GM13976 (cell line): Measurements from ENCODE around the gene TLN1.

ENCODE experiments used
- DNase-seq: peaks from one replicate; pipeline ENCODE4 v3.0.0; 2012; ENCODE audit warnings: low spot score
- in situ Hi-C: fragments of 300-500 bp; cut with MboI; formaldehyde crosslinking; loops from one replicate; pipeline ENCODE4 v1.12.0; 2022; ENCODE audit warnings: low sequenced_read_pairs, mixed read lengths, inconsistent platforms; ENCODE audit not compliant: unreplicated experiment
- TF ChIP-seq, protein P1 (sequence below): IDR thresholded peaks from 2 replicates; pipeline ENCODE4 v1.5.1; 2012; ENCODE audit warnings: borderline replicate concordance, mild to moderate bottlenecking; ENCODE audit not compliant: insufficient read depth; ENCODE audit errors: extremely low read depth, missing control alignments, control extremely low read depth

The TLN1 gene

DNA sequence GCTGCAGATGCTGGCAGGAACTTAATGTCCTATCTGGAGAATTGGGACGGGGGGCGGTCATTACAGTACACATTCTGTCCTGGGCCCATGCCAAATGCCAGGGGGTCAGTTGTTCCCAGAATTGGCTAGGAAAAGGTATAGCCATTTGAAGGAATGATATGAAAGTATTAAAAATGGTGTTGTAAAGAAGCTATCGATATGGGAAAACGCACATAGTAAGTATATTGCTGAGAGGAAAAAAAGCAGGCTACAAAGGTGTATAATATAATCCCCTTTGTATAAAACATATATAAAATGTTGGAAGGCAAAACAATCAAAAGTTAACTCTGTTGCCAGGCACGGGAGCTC is 66.5 kb downstream of the TLN1 start:
- TF ChIP-seq, protein P1, sequence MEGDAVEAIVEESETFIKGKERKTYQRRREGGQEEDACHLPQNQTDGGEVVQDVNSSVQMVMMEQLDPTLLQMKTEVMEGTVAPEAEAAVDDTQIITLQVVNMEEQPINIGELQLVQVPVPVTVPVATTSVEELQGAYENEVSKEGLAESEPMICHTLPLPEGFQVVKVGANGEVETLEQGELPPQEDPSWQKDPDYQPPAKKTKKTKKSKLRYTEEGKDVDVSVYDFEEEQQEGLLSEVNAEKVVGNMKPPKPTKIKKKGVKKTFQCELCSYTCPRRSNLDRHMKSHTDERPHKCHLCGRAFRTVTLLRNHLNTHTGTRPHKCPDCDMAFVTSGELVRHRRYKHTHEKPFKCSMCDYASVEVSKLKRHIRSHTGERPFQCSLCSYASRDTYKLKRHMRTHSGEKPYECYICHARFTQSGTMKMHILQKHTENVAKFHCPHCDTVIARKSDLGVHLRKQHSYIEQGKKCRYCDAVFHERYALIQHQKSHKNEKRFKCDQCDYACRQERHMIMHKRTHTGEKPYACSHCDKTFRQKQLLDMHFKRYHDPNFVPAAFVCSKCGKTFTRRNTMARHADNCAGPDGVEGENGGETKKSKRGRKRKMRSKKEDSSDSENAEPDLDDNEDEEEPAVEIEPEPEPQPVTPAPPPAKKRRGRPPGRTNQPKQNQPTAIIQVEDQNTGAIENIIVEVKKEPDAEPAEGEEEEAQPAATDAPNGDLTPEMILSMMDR = no peak
- no peak for DNase-seq
- in situ Hi-C loops = no loop called here

DNA sequence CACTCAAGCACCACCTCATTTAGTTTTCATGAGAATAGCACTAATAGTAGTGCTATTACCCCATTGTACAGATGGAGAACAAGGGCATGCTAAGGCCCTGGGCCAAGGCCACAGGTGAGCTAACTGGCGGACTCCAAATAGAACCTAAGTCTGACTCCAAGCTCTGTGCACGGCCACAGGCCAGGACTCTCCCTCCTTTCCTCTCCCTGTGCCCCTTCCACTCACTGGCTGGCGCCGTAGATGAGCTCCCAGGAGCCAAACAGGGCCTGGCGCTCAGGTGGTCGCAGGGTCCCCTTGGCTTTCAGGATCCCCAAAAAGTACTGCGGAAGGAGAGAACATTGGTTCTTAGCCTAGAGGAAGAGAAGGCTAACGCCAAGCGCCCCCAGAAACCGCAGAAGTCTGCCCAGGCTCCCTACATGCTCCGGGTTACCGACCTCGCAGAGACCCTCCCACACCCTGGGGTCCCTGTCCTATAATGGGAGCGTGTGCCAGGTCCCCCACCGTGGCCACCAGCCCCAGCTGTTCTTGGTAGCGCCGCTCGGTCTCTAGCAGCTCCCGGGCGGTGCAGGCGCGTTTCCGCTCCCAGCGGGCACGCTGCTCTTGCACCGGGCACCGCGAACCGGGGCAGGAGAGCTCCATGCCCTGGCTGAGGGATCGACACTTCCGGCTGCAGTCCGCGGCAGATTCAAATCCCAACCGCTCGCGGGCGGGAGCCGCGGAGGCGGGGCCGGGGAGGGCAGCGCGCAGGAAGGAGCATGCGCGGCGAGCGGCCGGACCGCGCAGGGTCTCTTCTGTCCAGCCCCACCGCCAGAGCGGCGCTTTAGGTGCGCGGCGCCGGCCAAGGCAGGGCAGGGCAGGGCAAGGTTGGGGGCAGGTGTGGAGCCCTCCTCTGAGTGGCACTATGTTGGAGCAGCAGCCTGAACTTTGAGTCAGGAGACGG is 67.2 kb downstream of the TLN1 start, which contains the start of gene ARHGEF39:
Gene ARHGEF39 (minus strand): TSS at position 665 of the 940 bp plus-strand sequence. CDS start 26 bp downstream, at position 639.
- in situ Hi-C loops = no loop called here
- TF ChIP-seq, protein P1 = peak; percentile 51

DNA sequence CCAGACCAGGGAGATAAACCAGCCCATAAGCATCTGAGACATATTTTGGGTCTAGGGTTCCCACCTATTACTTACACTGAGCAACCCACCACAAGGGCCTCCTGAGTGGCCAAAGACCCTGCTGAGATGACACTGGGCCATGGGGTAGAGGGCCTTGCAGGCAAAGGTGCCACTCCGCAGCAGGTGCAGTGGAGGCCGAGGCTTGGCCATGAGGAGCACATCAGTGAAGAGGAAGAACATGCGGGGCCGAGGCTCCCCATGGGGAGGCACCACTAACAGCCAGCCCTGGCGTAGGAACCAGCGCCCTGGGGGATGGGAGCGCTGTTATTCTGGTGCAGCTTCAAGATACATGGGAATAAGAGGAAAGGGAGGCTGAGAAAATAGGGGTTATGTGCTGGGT is 69.6 kb downstream of the TLN1 start:
- no peak for DNase-seq
- TF ChIP-seq, protein P1 = no peak
- in situ Hi-C loops = no loop called here

More for the DNA sequence above, 67.2 kb downstream of the TLN1 start, which contains the start of gene ARHGEF39:
- DNase-seq = peak; percentile 94

DNA sequence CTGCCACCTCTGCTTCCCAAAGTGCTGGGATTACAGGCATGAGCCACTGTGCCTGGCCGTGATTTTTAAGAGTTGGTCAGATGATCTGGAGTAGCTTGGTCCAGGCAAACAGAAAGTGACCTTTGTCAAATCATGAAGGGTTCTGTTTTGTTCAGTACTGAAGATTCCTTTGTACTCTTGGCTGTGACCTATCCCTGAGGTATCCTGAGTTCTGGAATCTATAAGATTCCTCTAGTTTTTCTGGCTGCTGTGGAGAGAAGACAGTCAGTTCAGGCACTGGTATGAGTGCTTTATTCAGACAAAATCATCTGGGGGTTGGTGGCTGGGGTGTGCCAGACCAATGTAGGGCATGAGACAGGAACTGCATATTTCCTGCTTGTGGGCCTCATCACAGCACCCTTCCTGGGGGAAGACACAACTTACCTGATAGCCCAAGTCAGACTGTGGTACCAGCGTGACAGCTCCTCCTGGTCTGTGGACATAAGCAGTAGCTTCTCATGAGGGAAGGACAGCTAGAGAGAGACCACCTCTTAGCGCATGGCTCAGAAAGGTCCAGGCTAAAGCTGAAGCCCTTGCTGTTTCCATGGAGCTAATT is 70.1 kb downstream of the TLN1 start:
- in situ Hi-C loops = no loop called here
- DNase-seq = no peak
- TF ChIP-seq, protein P1 = no peak

DNA sequence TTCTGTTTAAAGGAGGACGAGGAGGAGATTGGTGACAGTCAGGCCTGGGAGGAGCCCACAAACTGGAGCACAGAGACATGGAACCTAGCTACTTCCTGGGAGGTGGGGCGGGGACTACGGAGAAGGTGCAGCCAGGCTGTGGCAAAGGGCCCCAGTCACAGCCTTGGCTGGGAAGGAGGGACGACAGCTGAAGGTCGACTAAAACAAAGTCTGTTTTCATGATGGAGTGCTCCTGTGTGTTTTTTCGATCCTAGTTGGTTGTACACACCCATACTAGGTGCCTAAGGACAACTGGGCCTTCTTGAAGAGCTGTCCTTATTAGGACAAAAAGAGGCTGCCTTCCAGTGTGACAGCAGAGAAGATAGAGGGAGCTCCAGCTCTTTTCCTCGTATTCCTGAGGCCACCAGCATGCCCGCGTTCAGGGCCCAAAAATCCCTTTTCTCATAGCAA is 71.0 kb downstream of the TLN1 start:
- in situ Hi-C loops = no loop called here
- TF ChIP-seq, protein P1 = peak; percentile 25

DNA sequence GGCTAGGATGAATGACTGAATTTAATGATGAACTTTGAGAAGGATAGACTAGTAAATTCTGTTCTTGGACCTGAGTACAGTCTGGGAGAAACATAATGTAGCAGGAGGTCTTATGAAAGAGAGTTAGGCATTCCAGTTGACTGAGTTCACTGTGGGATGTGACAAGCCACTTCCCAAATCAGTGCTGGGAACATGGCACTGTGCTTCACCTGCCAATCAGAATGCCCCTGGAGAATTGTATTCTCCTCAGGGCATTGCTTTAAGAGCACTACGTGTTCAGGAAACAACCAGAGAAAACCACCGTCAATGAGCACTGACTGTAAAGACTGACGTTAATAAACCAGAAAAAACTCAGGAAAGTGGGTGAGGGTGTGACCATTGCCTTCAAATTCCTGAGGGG is 72.7 kb downstream of the TLN1 start:
- in situ Hi-C loops = no loop called here
- DNase-seq = no peak
- TF ChIP-seq, protein P1 = no peak

More for the DNA sequence above, 71.0 kb downstream of the TLN1 start:
- no peak for DNase-seq
